Choroid plexus epithelial cell (primary cell): ENCODE data around the gene PRIM2.
"Not testable (repeated sequence)": the region's sequence is repeated elsewhere in the genome, so short reads cannot be mapped to it uniquely, and the experiment has no call there.

Source experiments
- DNase-seq: peaks from one replicate; pipeline ENCODE4 v3.0.0-alpha.2; 2010; ENCODE audit warnings: low read depth
- H3K4me3 ChIP-seq: 2 replicates; pipeline ENCODE4 v1.5.1; 2011; ENCODE audit warnings: low read depth, mild to moderate bottlenecking, control low read depth, low read length, moderate library complexity
- TF ChIP-seq, protein P1 (sequence below): conservative IDR thresholded peaks from 2 replicates; pipeline ENCODE4 v1.5.1; 2011; ENCODE audit warnings: low read depth, mild to moderate bottlenecking, control low read depth, inconsistent platforms, low read length, moderate library complexity

PRIM2 gene

DNA sequence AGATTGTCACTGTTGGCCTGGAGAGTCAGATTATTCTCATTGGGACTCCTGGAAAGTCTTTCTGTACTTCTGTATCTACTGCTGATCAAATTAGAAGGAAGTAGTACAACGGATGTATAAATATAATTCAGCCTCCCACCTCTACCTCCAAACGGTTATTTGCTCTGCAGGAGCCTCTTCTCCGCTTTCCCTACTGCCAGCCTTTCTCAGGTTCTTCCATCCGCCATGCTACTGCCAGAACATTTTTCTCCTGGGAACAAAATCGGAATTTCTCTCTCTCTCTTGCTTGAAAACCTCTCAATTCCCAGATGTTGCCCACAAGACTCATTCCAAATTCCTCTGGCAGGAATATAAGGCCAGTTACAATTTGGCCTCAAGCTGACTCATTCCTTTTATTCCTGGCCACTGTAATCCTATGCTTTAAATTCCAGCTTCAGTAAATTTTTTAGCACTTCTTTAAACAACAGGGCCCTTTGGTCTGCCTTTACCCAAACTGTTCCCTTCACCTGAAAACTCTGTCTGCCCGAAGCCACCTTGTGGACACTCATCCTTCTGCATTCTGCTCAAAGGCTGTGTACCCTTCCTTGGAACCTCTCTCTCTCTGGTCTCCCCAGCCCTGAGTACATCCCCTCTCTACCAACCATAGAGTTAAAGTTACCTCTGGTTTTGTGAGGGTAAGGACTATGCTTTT is 354.7 kb downstream of the PRIM2 start:
- TF ChIP-seq, protein P1, sequence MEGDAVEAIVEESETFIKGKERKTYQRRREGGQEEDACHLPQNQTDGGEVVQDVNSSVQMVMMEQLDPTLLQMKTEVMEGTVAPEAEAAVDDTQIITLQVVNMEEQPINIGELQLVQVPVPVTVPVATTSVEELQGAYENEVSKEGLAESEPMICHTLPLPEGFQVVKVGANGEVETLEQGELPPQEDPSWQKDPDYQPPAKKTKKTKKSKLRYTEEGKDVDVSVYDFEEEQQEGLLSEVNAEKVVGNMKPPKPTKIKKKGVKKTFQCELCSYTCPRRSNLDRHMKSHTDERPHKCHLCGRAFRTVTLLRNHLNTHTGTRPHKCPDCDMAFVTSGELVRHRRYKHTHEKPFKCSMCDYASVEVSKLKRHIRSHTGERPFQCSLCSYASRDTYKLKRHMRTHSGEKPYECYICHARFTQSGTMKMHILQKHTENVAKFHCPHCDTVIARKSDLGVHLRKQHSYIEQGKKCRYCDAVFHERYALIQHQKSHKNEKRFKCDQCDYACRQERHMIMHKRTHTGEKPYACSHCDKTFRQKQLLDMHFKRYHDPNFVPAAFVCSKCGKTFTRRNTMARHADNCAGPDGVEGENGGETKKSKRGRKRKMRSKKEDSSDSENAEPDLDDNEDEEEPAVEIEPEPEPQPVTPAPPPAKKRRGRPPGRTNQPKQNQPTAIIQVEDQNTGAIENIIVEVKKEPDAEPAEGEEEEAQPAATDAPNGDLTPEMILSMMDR, result peak; percentile 57
- DNase-seq, result peak; percentile 28
- H3K4me3 ChIP-seq, result not testable (repeated sequence)

DNA sequence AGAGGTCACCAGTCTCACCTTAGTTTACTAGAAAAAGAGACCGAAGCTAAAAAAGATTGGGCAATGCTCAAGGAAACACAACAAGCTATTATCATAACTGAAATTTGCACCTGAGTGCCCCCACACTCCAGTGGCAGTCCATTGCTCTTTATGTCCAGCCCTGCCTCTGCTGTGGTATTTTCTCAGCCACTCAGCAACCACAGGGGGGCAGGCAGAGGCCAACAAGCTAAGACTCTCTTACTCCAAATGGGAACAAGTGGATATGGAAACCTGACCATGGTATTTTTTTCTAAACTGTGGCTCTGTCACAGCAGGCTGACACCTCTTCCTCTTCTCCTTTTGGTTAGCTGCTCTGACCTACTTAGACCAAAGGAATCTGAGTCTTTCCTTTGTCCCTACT is 355.9 kb downstream of the PRIM2 start:
- DNase-seq, result peak; percentile 23
- TF ChIP-seq, protein P1, result peak; percentile 22
- H3K4me3 ChIP-seq, result not testable (repeated sequence)

DNA sequence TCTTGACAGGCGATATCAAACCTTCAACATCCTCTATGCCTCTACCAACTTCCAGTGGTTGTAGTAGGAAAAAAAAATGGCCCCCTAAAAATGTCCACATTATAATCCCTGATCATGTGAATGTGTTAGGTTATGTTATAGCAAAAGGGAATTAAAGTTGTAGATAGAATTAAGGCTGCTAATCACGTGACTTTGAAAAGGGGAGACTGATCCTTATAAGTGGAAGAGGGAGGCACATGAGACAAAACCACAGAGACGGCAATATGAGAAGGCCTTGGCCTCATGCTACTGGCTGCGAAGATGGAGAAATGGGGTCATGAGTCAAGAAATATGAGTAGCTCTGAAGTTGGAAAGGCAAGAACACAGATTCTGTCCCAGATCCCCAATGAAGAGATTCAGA is 358.0 kb downstream of the PRIM2 start:
- DNase-seq, H3K4me3 ChIP-seq: not testable (repeated sequence)

DNA sequence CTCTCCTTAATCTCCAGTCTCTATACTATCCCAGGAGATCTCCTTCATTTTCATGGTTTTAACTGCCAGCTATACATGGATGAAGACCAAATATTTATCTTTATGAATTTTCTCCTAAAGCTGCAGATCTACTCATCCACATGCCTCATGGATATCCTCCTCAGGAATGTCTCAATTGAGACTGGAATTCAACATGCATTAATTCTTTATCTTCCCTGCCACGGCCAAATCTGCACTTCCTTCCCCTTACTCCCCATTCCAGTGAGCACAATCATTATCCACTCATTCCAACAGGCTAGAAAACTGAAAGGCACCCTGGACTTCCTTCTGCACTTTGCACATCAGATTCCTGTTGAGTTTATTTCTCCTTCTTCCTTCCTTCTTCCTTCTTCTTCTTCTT is 379.0 kb downstream of the PRIM2 start:
- not testable (repeated sequence) for DNase-seq, H3K4me3 ChIP-seq
